NCI-H460 (cell line): ENCODE measurements around the gene MPIG6B. TPM values are rescaled to one million over a fixed set of nuclear protein-coding genes. Genes with fewer than 3 reads are reported as not detected.

Source experiments
- DNase-seq: peaks from one replicate; pipeline ENCODE4 v3.0.0-alpha.2; 2016; ENCODE audit warnings: low read depth; ENCODE audit errors: extremely low read depth
- polyA plus RNA-seq: library from polyadenylated mRNA; depleted of rRNA; stranded (reverse); fragments of >200 nt; gene quantifications from 2 replicates; pipeline ENCODE4 v1.2.3, GENCODE V29; 2014; cell fraction: nucleus; rRNA removed
- total RNA-seq: library from RNA; depleted of rRNA; stranded (reverse); fragments of >200 nt; shearing (Covaris generic); gene quantifications from 2 replicates; pipeline ENCODE4 v1.2.3, GENCODE V29; 2014; rRNA removed

MPIG6B gene
- not detected in 2 replicates for total RNA-seq
- not detected in 2 replicates for polyA plus RNA-seq

GRCh38 chr6:31723245-31723979, at the start of gene MPIG6B:
MPIG6B (plus strand) TSS chr6:31723373; CDS start chr6:31723384, 11 bp downstream.
- DNase-seq, result no peak

GRCh38 chr6:31676322-31676903, 46.8 kb upstream of the MPIG6B start:
- no peak for DNase-seq

- DNase-seq, result no peak
Measured at GRCh38 chr6:31676904-31677303, 46.3 kb upstream of the MPIG6B start.

- DNase-seq, result no peak
Measured at GRCh38 chr6:31677955-31678354, 45.2 kb upstream of the MPIG6B start.

GRCh38 chr6:31680226-31681134, 42.7 kb upstream of the MPIG6B start, which contains the start of gene LY6G5C:
LY6G5C (minus strand) TSS chr6:31681067; CDS start chr6:31680373, 694 bp downstream.
- peak; percentile 55 for DNase-seq

- no peak for DNase-seq
Measured at GRCh38 chr6:31681135-31681671, 42.0 kb upstream of the MPIG6B start.

GRCh38 chr6:31683591-31683990, 39.6 kb upstream of the MPIG6B start:
- no peak for DNase-seq

- DNase-seq, result no peak
Measured at GRCh38 chr6:31686483-31686882, 36.7 kb upstream of the MPIG6B start.

- no peak for DNase-seq
Measured at GRCh38 chr6:31687321-31687720, 35.9 kb upstream of the MPIG6B start.

- DNase-seq, result no peak
Measured at GRCh38 chr6:31687860-31688693, 35.1 kb upstream of the MPIG6B start.

- DNase-seq, result no peak
Measured at GRCh38 chr6:31689249-31690110, 33.7 kb upstream of the MPIG6B start.

GRCh38 chr6:31690231-31691077, 32.7 kb upstream of the MPIG6B start:
- DNase-seq, result no peak

GRCh38 chr6:31691078-31691463, 32.1 kb upstream of the MPIG6B start:
- no peak for DNase-seq

- no peak for DNase-seq
Measured at GRCh38 chr6:31691564-31692108, 31.5 kb upstream of the MPIG6B start.

GRCh38 chr6:31692353-31692752, 30.8 kb upstream of the MPIG6B start:
- no peak for DNase-seq

GRCh38 chr6:31692886-31693285, 30.3 kb upstream of the MPIG6B start:
- DNase-seq, result no peak

- no peak for DNase-seq
Measured at GRCh38 chr6:31693535-31693934, 29.6 kb upstream of the MPIG6B start.

GRCh38 chr6:31697555-31697954, 25.6 kb upstream of the MPIG6B start:
- no peak for DNase-seq
